ENCODE data around the gene HDDC3.

DNA sequence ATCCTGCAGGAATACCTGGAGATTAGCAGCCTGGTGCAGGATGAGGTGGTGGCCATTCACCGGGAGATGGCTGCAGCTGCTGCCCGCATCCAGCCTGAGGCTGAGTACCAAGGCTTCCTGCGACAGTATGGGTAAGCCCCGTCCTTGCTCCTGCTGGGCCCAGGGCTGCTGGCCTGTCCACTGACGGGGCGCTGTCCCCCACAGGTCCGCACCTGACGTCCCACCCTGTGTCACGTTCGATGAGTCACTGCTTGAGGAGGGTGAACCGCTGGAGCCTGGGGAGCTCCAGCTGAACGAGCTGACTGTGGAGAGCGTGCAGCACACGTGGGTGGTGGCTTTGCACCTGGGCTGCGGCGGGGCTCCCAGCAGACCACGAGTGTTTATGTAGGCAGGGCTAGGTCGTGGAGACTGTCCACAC lies 43.0 kb downstream of the HDDC3 start:
- TF ChIP-seq, protein P1, sequence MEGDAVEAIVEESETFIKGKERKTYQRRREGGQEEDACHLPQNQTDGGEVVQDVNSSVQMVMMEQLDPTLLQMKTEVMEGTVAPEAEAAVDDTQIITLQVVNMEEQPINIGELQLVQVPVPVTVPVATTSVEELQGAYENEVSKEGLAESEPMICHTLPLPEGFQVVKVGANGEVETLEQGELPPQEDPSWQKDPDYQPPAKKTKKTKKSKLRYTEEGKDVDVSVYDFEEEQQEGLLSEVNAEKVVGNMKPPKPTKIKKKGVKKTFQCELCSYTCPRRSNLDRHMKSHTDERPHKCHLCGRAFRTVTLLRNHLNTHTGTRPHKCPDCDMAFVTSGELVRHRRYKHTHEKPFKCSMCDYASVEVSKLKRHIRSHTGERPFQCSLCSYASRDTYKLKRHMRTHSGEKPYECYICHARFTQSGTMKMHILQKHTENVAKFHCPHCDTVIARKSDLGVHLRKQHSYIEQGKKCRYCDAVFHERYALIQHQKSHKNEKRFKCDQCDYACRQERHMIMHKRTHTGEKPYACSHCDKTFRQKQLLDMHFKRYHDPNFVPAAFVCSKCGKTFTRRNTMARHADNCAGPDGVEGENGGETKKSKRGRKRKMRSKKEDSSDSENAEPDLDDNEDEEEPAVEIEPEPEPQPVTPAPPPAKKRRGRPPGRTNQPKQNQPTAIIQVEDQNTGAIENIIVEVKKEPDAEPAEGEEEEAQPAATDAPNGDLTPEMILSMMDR (IDR thresholded peaks at IDR 0.05; ENCODE audit: insufficient read depth, low read depth, low read length): no peak
- TF ChIP-seq EZH2 (IDR thresholded peaks at IDR 0.05; ENCODE audit: insufficient read depth, low read length): no peak
